GM23248 (cell line): ENCODE measurements around the gene NAA40. TPM values are rescaled to one million over a fixed set of nuclear protein-coding genes. Genes with fewer than 3 reads are reported as not detected.

ENCODE experiments used
- DNase-seq: peaks from one replicate; pipeline ENCODE4 v3.0.0-alpha.2; 2015
- H2AFZ ChIP-seq: fragments of 200-600 bp; sonication (generic); 2 replicates; pipeline ENCODE4 v1.6.1; 2016; ENCODE audit warnings: antibody characterized with exemption
- H3F3A ChIP-seq: fragments of 200-600 bp; sonication (generic); 2 replicates; pipeline ENCODE4 v1.6.1; 2016; ENCODE audit warnings: mild to moderate bottlenecking, antibody characterized with exemption, mixed run types; ENCODE audit not compliant: insufficient read depth
- H3K27ac ChIP-seq: fragments of 200-600 bp; sonication (generic); 2 replicates; pipeline ENCODE4 v1.5.1; 2016; ENCODE audit warnings: mild to moderate bottlenecking
- H3K27me3 ChIP-seq: fragments of 200-600 bp; sonication (generic); replicated peaks from 2 replicates; pipeline ENCODE4 v1.6.1; 2016; ENCODE audit warnings: mild to moderate bottlenecking; ENCODE audit not compliant: insufficient read depth
- H3K36me3 ChIP-seq: fragments of 200-600 bp; sonication (generic); 2 replicates; pipeline ENCODE4 v1.6.1; 2016; ENCODE audit warnings: low read depth, mild to moderate bottlenecking
- H3K4me1 ChIP-seq: fragments of 200-600 bp; sonication (generic); 2 replicates; pipeline ENCODE4 v1.6.1; 2016; ENCODE audit warnings: mild to moderate bottlenecking; ENCODE audit not compliant: insufficient read depth
- H3K4me2 ChIP-seq: fragments of 200-600 bp; sonication (generic); one replicate; pipeline ENCODE4 v1.6.1; 2016; ENCODE audit warnings: mild to moderate bottlenecking; ENCODE audit not compliant: unreplicated experiment
- H3K4me3 ChIP-seq: fragments of 200-600 bp; sonication (generic); 2 replicates; pipeline ENCODE4 v1.5.1; 2016; ENCODE audit warnings: mild to moderate bottlenecking
- H3K79me2 ChIP-seq: fragments of 200-600 bp; sonication (generic); 2 replicates; pipeline ENCODE4 v1.6.1; 2016; ENCODE audit warnings: mild to moderate bottlenecking; ENCODE audit not compliant: insufficient read depth
- H3K9ac ChIP-seq: fragments of 200-600 bp; sonication (generic); 2 replicates; pipeline ENCODE4 v1.6.1; 2016; ENCODE audit warnings: mild to moderate bottlenecking
- H3K9me2 ChIP-seq: fragments of 200-600 bp; sonication (generic); 2 replicates; pipeline ENCODE4 v1.6.1; 2016; ENCODE audit warnings: mixed run types, mild to moderate bottlenecking, moderate library complexity; ENCODE audit not compliant: insufficient read depth
- H3K9me3 ChIP-seq: fragments of 200-600 bp; sonication (generic); one replicate; pipeline ENCODE4 v1.6.1; 2017; ENCODE audit warnings: low read depth
- H4K20me1 ChIP-seq: fragments of 200-600 bp; sonication (generic); 2 replicates; pipeline ENCODE4 v1.6.0; 2016; ENCODE audit not compliant: insufficient read depth
- EZH2 ChIP-seq: fragments of 200-600 bp; sonication (generic); IDR thresholded peaks from 2 replicates; pipeline ENCODE4 v1.6.1; 2018; ENCODE audit warnings: antibody characterized with exemption, mild to moderate bottlenecking; ENCODE audit not compliant: insufficient read depth, poor library complexity, severe bottlenecking
- EZH2phosphoT487 ChIP-seq: fragments of 200-600 bp; sonication (generic); IDR thresholded peaks from 2 replicates; pipeline ENCODE4 v1.6.1; 2018; ENCODE audit warnings: antibody characterized with exemption, moderate library complexity, mild to moderate bottlenecking, low read depth; ENCODE audit not compliant: insufficient read depth
- WGBS, 2 experiments: methylation state at CpG; one replicate each; pipeline ENCODE4 v1.1.6; 2015 to 2017; ENCODE audit warnings: low lambda C conversion rate in 2 of 2, low coverage in 1 of 2; ENCODE audit errors: missing lambda C conversion rate in 2 of 2; 5-methylcytosine and 5-hydroxymethylcytosine counted together
- in situ Hi-C: fragments of 300-500 bp; cut with MboI; formaldehyde crosslinking; loops from 2 replicates; pipeline ENCODE4 v1.15.0; 2020
- polyA plus RNA-seq: library from polyadenylated mRNA; unstranded; fragments of >200 nt; fragmentation: Nextera tagmentation; extraction: Ambion mirVana; gene quantifications from 2 replicates; pipeline ENCODE4 v1.2.1, GENCODE V29; 2016
- total RNA-seq: library from RNA; depleted of rRNA; stranded (reverse); fragments of >200 nt; shearing (Covaris generic); gene quantifications from 2 replicates; pipeline ENCODE4 v1.2.3, GENCODE V29; 2014

The NAA40 gene
- total and polyA plus RNA-seq, 2 experiments from 2014 or later = 11.7 to 12.0 TPM

GRCh38 chr11:63907063-63907462 is 31.7 kb upstream of the NAA40 start:
- Histone ChIP-seq H3K9me3 (no peaks in the 10 kb centered on the region), H3F3A (no peaks in the 10 kb centered on the region), H3K36me3 (peaks cover 5% of the 10 kb centered on the region; the same call in 1 of the 2 replicates), H3K4me1 (no peaks in the 10 kb centered on the region), H4K20me1 (no peaks in the 10 kb centered on the region), H3K4me2 (no peak overlapping the region), H3K9me2 (no peaks in the 10 kb centered on the region), H3K9ac (no peak overlapping the region), H3K27ac (no peak overlapping the region), H2AFZ (no peak overlapping the region), H3K4me3 (no peak overlapping the region), H3K27me3 (no peaks in the 10 kb centered on the region), H3K79me2 (no peaks in the 10 kb centered on the region)
- no peak for DNase-seq
- in situ Hi-C loops = no loop called here
- 69 to 79% methylated on average over 6 of the region's 6 CpGs for WGBS, 2 experiments
- TF ChIP-seq EZH2phosphoT487 = no peak
- no peak for TF ChIP-seq EZH2

- Histone ChIP-seq H2AFZ (no peak overlapping the region), H4K20me1 (no peaks in the 10 kb centered on the region), H3K4me1 (no peaks in the 10 kb centered on the region), H3K27me3 (no peaks in the 10 kb centered on the region), H3K4me2 (no peak overlapping the region), H3K9me2 (no peaks in the 10 kb centered on the region), H3F3A (no peaks in the 10 kb centered on the region), H3K27ac (no peak overlapping the region), H3K9me3 (no peaks in the 10 kb centered on the region), H3K36me3 (no peaks in the 10 kb centered on the region), H3K9ac (no peak overlapping the region), H3K4me3 (no peak overlapping the region), H3K79me2 (no peaks in the 10 kb centered on the region)
- TF ChIP-seq EZH2 (no peak), EZH2phosphoT487 (no peak)
- WGBS, 2 experiments = 80 to 85% methylated on average over 18 to 21 of the region's 21 CpGs
- no peak for DNase-seq
- in situ Hi-C loops = no loop called here
Measured at GRCh38 chr11:63907808-63908530, 30.8 kb upstream of the NAA40 start.

DNA sequence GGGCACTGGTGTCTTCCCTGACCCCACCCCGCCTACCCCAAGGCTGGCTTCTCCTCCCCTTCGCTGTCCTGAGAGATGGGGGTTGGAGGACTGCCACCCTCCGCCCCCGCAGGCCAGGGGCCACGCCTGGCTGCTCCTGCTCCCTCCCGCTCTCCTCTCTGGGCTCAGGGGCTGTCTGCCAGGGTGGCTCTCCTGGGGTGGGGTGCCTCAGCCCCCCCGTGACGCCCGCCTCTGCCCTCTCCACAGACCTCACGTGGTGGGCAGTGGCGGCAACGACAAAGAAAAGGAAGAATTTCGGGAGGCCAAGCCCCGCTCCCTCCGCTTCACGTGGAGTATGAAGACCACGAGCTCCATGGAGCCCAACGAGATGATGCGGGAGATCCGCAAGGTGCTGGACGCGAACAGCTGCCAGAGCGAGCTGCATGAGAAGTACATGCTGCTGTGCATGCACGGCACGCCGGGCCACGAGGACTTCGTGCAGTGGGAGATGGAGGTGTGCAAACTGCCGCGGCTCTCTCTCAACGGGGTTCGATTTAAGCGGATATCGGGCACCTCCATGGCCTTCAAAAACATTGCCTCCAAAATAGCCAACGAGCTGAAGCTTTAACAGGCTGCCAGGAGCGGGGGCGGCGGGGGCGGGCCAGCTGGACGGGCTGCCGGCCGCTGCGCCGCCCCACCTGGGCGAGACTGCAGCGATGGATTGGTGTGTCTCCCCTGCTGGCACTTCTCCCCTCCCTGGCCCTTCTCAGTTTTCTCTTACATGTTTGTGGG is 30.0 kb upstream of the NAA40 start:
- Histone ChIP-seq H3K79me2 (no peaks in the 10 kb centered on the region), H2AFZ (no peak overlapping the region), H3K4me3 (no peak overlapping the region), H3K9me2 (no peaks in the 10 kb centered on the region), H3K4me1 (no peaks in the 10 kb centered on the region), H3K27ac (no peak overlapping the region), H3K9me3 (no peaks in the 10 kb centered on the region), H3K4me2 (no peak overlapping the region), H3K36me3 (no peaks in the 10 kb centered on the region), H3K9ac (no peak overlapping the region), H3K27me3 (no peaks in the 10 kb centered on the region), H4K20me1 (no peaks in the 10 kb centered on the region), H3F3A (no peaks in the 10 kb centered on the region)
- TF ChIP-seq EZH2phosphoT487 = no peak
- no peak for DNase-seq
- 84 to 88% methylated on average over 17 to 46 of the region's 46 CpGs for WGBS, 2 experiments
- in situ Hi-C loops = no loop called here

DNA sequence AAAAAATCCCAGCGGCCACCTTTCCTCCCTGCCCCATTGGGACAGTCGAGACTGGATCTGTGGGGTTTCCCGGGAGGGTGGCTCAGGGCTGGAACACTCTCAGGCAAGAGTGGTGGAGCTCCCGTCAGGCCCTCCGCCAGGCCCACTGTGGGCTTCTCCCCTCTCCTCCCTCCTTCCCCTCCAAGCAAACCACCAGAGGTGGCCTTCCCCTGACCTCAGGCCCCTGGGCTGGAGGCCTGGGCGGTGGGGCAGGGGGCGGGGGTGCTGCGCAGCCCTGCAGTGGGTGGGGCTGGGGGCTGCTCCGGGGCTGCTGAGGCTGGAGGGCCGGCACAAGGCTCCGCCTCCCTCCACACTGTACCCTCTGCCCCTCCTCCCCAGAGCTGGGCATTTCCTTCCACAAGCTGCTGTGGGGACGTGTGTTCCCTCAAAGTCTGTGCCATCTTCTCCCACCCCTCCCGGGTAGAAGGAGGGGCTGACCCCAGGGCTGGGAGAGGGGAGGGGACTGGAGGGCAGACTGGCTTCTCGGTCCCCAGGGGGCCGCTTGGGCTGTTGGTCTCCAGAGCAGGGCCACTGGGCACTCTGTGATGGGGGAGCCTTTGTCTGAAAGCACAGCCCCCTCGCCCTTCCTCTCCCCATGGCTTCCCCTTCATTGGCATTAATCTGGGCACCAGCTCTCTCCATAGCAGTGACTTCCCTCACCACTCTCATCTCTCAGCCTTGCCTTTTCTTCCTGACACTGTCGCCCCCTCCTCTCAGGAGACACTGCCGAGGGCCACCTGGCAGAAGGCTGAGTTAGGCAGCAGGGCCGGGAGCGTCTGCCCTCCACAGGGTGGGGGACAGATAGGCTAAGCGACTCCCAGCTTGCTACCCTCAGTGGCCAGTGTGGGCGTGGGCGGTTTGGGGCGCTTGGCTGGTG is 29.0 kb upstream of the NAA40 start:
- H3K36me3 ChIP-seq = no peaks in the 10 kb centered on the region
- in situ Hi-C loops = no loop called here
- H3K9me2 ChIP-seq = no peaks in the 10 kb centered on the region
- DNase-seq = no peak
- no peaks in the 10 kb centered on the region for H4K20me1 ChIP-seq
- TF ChIP-seq EZH2phosphoT487 (no peak), EZH2 (no peak)
- H3K27me3 ChIP-seq = no peaks in the 10 kb centered on the region
- H3K4me1 ChIP-seq = no peaks in the 10 kb centered on the region
- no peaks in the 10 kb centered on the region for H3F3A ChIP-seq
- WGBS, 2 experiments = 75 to 76% methylated on average over 15 to 24 of the region's 24 CpGs
- no peak overlapping the region for H3K9ac ChIP-seq
- no peak overlapping the region for H2AFZ ChIP-seq
- no peak overlapping the region for H3K27ac ChIP-seq
- H3K9me3 ChIP-seq = no peaks in the 10 kb centered on the region
- H3K79me2 ChIP-seq = no peaks in the 10 kb centered on the region
- H3K4me3 ChIP-seq = no peak overlapping the region
- H3K4me2 ChIP-seq = no peak overlapping the region
